Measurements from ENCODE around the gene LACRT.

Gene LACRT

DNA sequence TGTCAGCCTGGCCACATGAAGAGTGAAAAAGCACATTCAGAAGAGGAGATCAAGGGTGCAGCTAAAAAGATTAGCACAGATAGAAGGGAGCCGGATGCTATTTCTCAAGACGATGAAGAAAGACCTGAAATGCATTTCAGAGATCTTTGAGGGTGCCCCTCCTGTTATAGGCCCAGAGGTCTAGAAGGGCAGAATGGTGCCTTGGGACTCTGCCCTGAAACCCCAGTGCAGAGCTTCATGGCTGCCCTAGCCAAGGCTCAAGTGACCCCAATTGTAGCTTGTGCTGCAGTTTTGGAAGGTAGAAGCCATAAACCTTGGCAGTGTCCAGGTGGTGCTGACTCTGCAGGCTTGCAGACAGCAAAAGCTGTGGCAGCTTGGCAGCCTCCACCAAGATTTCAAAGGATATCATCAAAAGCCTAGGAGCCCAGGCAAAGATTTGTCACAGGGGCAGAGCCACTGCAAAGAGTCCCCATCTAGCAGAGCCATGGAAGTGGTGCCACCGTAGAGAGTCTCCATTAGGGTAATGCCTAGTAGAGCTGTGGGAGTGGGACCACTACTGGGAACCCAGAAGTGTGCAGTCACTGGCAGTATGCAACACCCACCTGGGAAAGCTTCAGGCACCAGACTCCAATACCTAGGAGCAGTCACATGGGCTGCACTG, 6.4 kb downstream of the LACRT start:
- H3K9me2 ChIP-seq (ENCODE audit: low read depth, low read length): no peaks in the 10 kb centered on the region
- no peak overlapping the region for H3K4me2 ChIP-seq (ENCODE audit: low read length)
- no peak overlapping the region for H3K4me3 ChIP-seq (ENCODE audit: low read depth, low read length, poor library complexity, severe bottlenecking)
- no peaks in the 10 kb centered on the region for H3K36me3 ChIP-seq (ENCODE audit: insufficient read depth, low read length)
- no peaks in the 10 kb centered on the region for H3K27me3 ChIP-seq (ENCODE audit: insufficient read depth, low read length)
- H3K9me3 ChIP-seq (ENCODE audit: low read length): 0 out of 2 replicates have a peak, but pooled peaks cover 5% of the 10 kb centered on the region
- H3K4me1 ChIP-seq (ENCODE audit: insufficient read depth, low read length, severe bottlenecking): no peaks in the 10 kb centered on the region
- TF ChIP-seq EZH2 (IDR thresholded peaks at IDR 0.05; ENCODE audit: borderline replicate concordance, low read length): no peak
- TF ChIP-seq, protein P1, sequence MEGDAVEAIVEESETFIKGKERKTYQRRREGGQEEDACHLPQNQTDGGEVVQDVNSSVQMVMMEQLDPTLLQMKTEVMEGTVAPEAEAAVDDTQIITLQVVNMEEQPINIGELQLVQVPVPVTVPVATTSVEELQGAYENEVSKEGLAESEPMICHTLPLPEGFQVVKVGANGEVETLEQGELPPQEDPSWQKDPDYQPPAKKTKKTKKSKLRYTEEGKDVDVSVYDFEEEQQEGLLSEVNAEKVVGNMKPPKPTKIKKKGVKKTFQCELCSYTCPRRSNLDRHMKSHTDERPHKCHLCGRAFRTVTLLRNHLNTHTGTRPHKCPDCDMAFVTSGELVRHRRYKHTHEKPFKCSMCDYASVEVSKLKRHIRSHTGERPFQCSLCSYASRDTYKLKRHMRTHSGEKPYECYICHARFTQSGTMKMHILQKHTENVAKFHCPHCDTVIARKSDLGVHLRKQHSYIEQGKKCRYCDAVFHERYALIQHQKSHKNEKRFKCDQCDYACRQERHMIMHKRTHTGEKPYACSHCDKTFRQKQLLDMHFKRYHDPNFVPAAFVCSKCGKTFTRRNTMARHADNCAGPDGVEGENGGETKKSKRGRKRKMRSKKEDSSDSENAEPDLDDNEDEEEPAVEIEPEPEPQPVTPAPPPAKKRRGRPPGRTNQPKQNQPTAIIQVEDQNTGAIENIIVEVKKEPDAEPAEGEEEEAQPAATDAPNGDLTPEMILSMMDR (IDR thresholded peaks at IDR 0.05; ENCODE audit: low read length): no peak
- H3F3A ChIP-seq (ENCODE audit: insufficient read depth, low read length): no peaks in the 10 kb centered on the region
- H3K79me2 ChIP-seq (ENCODE audit: insufficient read depth, low read length): no peaks in the 10 kb centered on the region
- no peak overlapping the region for H3K9ac ChIP-seq (ENCODE audit: low read length)
- H3K27ac ChIP-seq (ENCODE audit: low read depth, low read length, poor library complexity, severe bottlenecking): no peak overlapping the region
- H4K20me1 ChIP-seq (ENCODE audit: insufficient read depth, low read length): no peaks in the 10 kb centered on the region
- no peak overlapping the region for H2AFZ ChIP-seq (ENCODE audit: low read length)

DNA sequence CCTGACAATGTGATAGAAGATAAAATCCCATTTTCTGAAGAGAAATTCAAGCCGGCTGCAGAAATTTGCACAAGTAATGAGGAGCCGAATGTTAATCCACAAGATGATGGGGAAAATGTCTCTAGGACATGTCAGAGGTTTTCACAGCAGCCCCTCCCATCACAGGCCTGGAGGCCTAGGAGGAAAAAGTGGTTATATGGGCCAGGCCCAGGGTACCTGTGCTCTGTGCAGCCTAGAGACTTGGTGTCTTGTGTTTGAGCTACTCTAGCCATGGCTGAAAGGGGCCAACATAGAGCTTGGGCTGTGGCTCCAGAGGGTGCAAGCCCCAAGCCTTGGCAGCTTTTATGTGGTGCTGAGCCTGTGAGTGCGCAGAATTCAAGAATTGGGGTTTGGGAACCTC, 7.4 kb downstream of the LACRT start:
- Histone ChIP-seq H3K4me2 (ENCODE audit: low read length) (no peak overlapping the region), H3K27ac (ENCODE audit: low read depth, low read length, poor library complexity, severe bottlenecking) (no peak overlapping the region), H3K9me2 (ENCODE audit: low read depth, low read length) (no peaks in the 10 kb centered on the region), H3K36me3 (ENCODE audit: insufficient read depth, low read length) (no peaks in the 10 kb centered on the region), H3K9ac (ENCODE audit: low read length) (no peak overlapping the region), H3K4me3 (ENCODE audit: low read depth, low read length, poor library complexity, severe bottlenecking) (no peak overlapping the region), H2AFZ (ENCODE audit: low read length) (no peak overlapping the region), H4K20me1 (ENCODE audit: insufficient read depth, low read length) (no peaks in the 10 kb centered on the region), H3K27me3 (ENCODE audit: insufficient read depth, low read length) (no peaks in the 10 kb centered on the region), H3K9me3 (ENCODE audit: low read length) (0 out of 2 replicates have a peak, but pooled peaks cover 5% of the 10 kb centered on the region), H3F3A (ENCODE audit: insufficient read depth, low read length) (no peaks in the 10 kb centered on the region), H3K4me1 (ENCODE audit: insufficient read depth, low read length, severe bottlenecking) (no peaks in the 10 kb centered on the region), H3K79me2 (ENCODE audit: insufficient read depth, low read length) (no peaks in the 10 kb centered on the region)
- TF ChIP-seq, protein P1 (IDR thresholded peaks at IDR 0.05; ENCODE audit: low read length): no peak
- TF ChIP-seq EZH2 (IDR thresholded peaks at IDR 0.05; ENCODE audit: borderline replicate concordance, low read length): no peak

DNA sequence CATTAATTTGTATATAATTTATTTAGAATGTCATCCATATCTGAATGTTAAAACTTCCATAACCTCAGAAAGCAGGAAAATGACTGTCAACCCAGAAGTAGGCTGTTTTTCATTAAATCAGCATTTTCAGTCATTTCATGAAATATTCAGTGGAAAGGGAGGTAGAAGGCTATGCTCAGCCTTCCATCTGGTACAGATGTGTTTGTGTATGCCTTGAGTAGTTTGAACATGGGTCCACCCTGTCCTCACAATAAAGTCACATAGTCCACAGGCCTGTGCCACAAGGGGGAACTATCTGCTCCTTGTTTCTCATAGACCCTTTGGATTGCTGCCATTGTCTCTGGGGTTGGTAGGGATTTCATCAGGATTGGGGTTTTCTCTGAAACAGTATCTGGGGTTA, 9.1 kb downstream of the LACRT start:
- H3K9me2 ChIP-seq (ENCODE audit: low read depth, low read length): no peaks in the 10 kb centered on the region
- no peak overlapping the region for H2AFZ ChIP-seq (ENCODE audit: low read length)
- no peaks in the 10 kb centered on the region for H3K27me3 ChIP-seq (ENCODE audit: insufficient read depth, low read length)
- H4K20me1 ChIP-seq (ENCODE audit: insufficient read depth, low read length): no peaks in the 10 kb centered on the region
- no peaks in the 10 kb centered on the region for H3K79me2 ChIP-seq (ENCODE audit: insufficient read depth, low read length)
- H3K4me1 ChIP-seq (ENCODE audit: insufficient read depth, low read length, severe bottlenecking): no peaks in the 10 kb centered on the region
- no peak overlapping the region for H3K4me3 ChIP-seq (ENCODE audit: low read depth, low read length, poor library complexity, severe bottlenecking)
- H3K9me3 ChIP-seq (ENCODE audit: low read length): 0 out of 2 replicates have a peak, but pooled peaks cover 5% of the 10 kb centered on the region
- no peak overlapping the region for H3K27ac ChIP-seq (ENCODE audit: low read depth, low read length, poor library complexity, severe bottlenecking)
- TF ChIP-seq EZH2 (IDR thresholded peaks at IDR 0.05; ENCODE audit: borderline replicate concordance, low read length): no peak
- TF ChIP-seq, protein P1 (IDR thresholded peaks at IDR 0.05; ENCODE audit: low read length): no peak
- no peaks in the 10 kb centered on the region for H3F3A ChIP-seq (ENCODE audit: insufficient read depth, low read length)
- no peaks in the 10 kb centered on the region for H3K36me3 ChIP-seq (ENCODE audit: insufficient read depth, low read length)
- no peak overlapping the region for H3K4me2 ChIP-seq (ENCODE audit: low read length)
- H3K9ac ChIP-seq (ENCODE audit: low read length): no peak overlapping the region

Measured in OCI-LY1 (cell line).